HFFc6 (cell line): ENCODE results near the gene CAMK2G. TPM values are rescaled to one million over a fixed set of nuclear protein-coding genes. Genes with fewer than 3 reads are reported as not detected.

ENCODE experiments used
- DNase-seq: peaks from one replicate; pipeline ENCODE4 v3.0.0-alpha.2; 2018
- H3K27ac Mint-ChIP-seq: 2 replicates; pipeline ENCODE4 v1.8.0; 2020; ENCODE audit warnings: mild to moderate bottlenecking, mixed read lengths
- H3K27me3 Mint-ChIP-seq: 2 replicates; pipeline ENCODE4 v1.8.0; 2021; ENCODE audit warnings: mild to moderate bottlenecking, moderate library complexity, mixed read lengths; ENCODE audit not compliant: insufficient read depth
- H3K36me3 Mint-ChIP-seq: 2 replicates; pipeline ENCODE4 v1.8.0; 2021; ENCODE audit warnings: low read depth, mixed read lengths
- H3K4me1 Mint-ChIP-seq: 2 replicates; pipeline ENCODE4 v1.8.0; 2020; ENCODE audit warnings: low read depth, mixed read lengths
- H3K4me3 Mint-ChIP-seq: 2 replicates; pipeline ENCODE4 v1.8.0; 2020; ENCODE audit warnings: mild to moderate bottlenecking, moderate library complexity, mixed read lengths
- H3K9me3 Mint-ChIP-seq: 2 replicates; pipeline ENCODE4 v1.8.0; 2020; ENCODE audit warnings: mild to moderate bottlenecking, mixed read lengths
- CTCF ChIP-seq: fragments of 200-600 bp; sonication (generic); IDR thresholded peaks from 2 replicates; pipeline ENCODE4 v1.5.0; 2021; ENCODE audit warnings: antibody characterized with exemption, mild to moderate bottlenecking
- total RNA-seq, 6 experiments: library from RNA; stranded (reverse); fragmentation: NEBNext Ultra II Directional; extraction: Animal tissue kit (Norgen Biotek cat#: 25700); gene quantifications; 2 replicates in 1 of 6; 3 replicates in 5 of 6; pipeline ENCODE4 v1.2.3, GENCODE V29; 2021

Gene CAMK2G
- total RNA-seq, 6 experiments from 2014 or later: 24.6 to 33.1 (median 28.1) TPM

GRCh38 chr10:73881221-73881919 is 7.0 kb upstream of the CAMK2G start:
- peak; percentile 53 for DNase-seq
- H3K27ac Mint-ChIP-seq: peak overlapping the region; percentile 10
- H3K36me3 Mint-ChIP-seq: no peaks in the 10 kb centered on the region
- no peak for TF ChIP-seq CTCF
- no peak overlapping the region for H3K4me3 Mint-ChIP-seq
- peaks cover 58% of the 10 kb centered on the region for H3K4me1 Mint-ChIP-seq
- no peaks in the 10 kb centered on the region for H3K9me3 Mint-ChIP-seq
- no peaks in the 10 kb centered on the region; the same call in 1 of the 2 replicates for H3K27me3 Mint-ChIP-seq

- Mint-ChIP-seq H3K9me3 (no peaks in the 10 kb centered on the region), H3K27ac (peak overlapping the region; percentile 14; the same call in 1 of the 2 replicates), H3K36me3 (no peaks in the 10 kb centered on the region), H3K4me3 (peak overlapping the region; percentile 44), H3K4me1 (peaks cover 55% of the 10 kb centered on the region), H3K27me3 (no peaks in the 10 kb centered on the region; the same call in 1 of the 2 replicates)
- peak; percentile 99 for TF ChIP-seq CTCF
- peak; percentile 68 for DNase-seq
Measured at GRCh38 chr10:73879296-73880173, 5.2 kb upstream of the CAMK2G start.

- Mint-ChIP-seq H3K27me3 (no peaks in the 10 kb centered on the region; the same call in 1 of the 2 replicates), H3K27ac (no peak overlapping the region), H3K4me3 (no peak overlapping the region), H3K4me1 (peaks cover 49% of the 10 kb centered on the region), H3K36me3 (no peaks in the 10 kb centered on the region), H3K9me3 (no peaks in the 10 kb centered on the region)
- DNase-seq: no peak
- TF ChIP-seq CTCF: no peak
Measured at GRCh38 chr10:73878365-73878764, 4.0 kb upstream of the CAMK2G start.

GRCh38 chr10:73877533-73878160 is 3.3 kb upstream of the CAMK2G start:
- DNase-seq: no peak
- Mint-ChIP-seq H3K9me3 (no peaks in the 10 kb centered on the region), H3K4me1 (peaks cover 56% of the 10 kb centered on the region), H3K27me3 (no peaks in the 10 kb centered on the region; the same call in 1 of the 2 replicates), H3K4me3 (no peak overlapping the region), H3K36me3 (no peaks in the 10 kb centered on the region; the same call in 1 of the 2 replicates), H3K27ac (no peak overlapping the region)
- no peak for TF ChIP-seq CTCF

GRCh38 chr10:73876971-73877370 is 2.6 kb upstream of the CAMK2G start:
- Mint-ChIP-seq H3K27me3 (no peaks in the 10 kb centered on the region; the same call in 1 of the 2 replicates), H3K36me3 (peaks cover 3% of the 10 kb centered on the region), H3K4me3 (no peak overlapping the region), H3K4me1 (peaks cover 63% of the 10 kb centered on the region), H3K27ac (no peak overlapping the region), H3K9me3 (no peaks in the 10 kb centered on the region)
- no peak for TF ChIP-seq CTCF
- DNase-seq: peak; percentile 60
